Cardiac septum (tissue), 1 donor: ENCODE measurements around the gene NT5C. TPM values are rescaled to one million over a fixed set of nuclear protein-coding genes. Genes with fewer than 3 reads are reported as not detected.
A peak's percentile ranks its signal among the peaks of the same experiment; 100 is the strongest.

Experiments
- DNase-seq: peaks from one replicate; pipeline ENCODE4 v3.0.0-alpha.2; 2020; ENCODE audit warnings: low spot score
- intact Hi-C: fragments of 100-400 bp; cut with DNase I; formaldehyde crosslinking; loops from one replicate; pipeline ENCODE4 v1.14.0; 2022
- total RNA-seq: library from RNA; stranded (reverse); fragmentation: NEBNext Ultra II Directional; extraction: Animal tissue kit (Norgen Biotek cat#: 25700); gene quantifications from one replicate; pipeline ENCODE4 v1.2.1, GENCODE V29; 2021
- donor health status: DM: no; HTN: no; CAD: no.

NT5C gene
- total RNA-seq, 1 donor from 2014 or later: 27.7 TPM

DNA sequence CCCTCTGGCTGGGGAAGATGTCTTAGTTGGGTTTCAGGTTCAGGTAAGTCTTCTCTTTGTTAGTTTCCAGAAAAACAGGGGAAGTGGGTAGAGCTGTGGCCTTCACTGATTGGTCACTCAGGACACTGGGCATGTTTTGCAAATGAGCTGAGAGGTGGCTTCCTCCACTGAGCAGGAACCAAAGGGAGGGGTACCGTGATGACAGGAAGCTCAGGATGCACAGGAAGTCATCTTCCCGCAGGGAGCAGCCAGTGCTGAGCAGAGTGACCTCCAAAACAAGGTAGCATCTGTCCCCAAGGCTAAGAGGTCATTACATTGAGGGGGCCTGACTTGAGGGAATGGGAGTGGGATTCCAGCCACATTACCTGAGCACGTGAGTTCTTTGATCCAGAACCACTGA, 5.6 kb downstream of the NT5C start:
- peak; percentile 87 for DNase-seq
- intact Hi-C loops: no loop called here

DNA sequence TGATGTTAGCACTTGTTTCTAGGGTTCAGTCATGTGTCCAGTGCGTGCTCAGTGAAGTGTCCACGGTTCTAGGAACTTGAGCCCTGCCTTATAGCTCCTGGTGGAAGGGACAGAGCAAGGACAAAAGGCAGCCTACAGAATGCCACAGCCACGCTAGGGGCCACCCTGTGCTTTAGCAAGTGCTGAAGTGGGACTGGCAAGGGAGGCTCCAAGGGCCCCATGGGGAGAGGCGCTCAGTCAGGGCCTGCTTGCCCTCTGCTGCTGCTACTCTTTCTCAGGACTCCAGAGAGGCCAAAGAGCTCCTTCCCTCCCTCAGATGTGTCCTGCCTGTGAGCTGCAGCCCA, 6.8 kb downstream of the NT5C start:
- intact Hi-C loops: no loop called here

DNA sequence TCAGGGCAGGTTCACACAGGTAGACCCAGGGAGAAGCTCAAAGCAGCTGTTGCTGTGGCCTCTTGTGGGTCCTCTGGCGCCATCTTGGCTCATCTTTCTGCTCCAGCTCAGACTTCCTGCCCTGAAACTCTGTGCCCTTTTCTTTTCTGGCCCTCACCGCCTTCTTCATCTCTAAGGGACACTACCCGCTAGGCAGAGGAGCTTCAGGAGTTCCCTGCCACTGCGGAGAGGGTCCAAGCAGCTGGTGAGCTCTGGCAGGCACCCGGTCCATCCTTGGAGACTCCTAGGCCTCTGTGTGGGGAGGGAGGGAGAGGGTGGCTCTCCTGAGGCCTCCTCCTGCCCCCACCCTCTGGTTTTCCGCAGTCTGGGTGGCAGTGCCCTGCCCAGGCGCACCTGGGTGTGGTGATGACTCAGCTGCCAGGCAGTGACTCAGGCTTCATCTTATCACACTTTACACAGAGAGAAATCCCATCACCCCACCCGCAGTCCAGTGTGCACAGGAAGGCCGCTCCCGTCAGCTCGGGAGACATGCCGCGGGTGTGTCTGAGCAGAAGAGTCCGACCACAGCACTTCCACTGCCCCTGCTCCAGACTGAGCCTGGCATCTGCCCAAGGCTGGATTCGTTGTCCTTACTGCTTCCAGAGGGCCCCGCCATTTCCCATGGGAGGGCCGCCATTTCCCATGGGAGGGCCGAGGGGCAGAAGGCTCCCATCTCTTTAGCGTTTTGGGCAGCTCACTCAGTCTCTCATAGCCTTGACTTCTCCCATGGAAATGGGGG, 7.3 kb downstream of the NT5C start:
- intact Hi-C loops: no loop called here
- DNase-seq: peak; percentile 93

More for the DNA sequence above, 6.8 kb downstream of the NT5C start:
- DNase-seq: no peak

DNA sequence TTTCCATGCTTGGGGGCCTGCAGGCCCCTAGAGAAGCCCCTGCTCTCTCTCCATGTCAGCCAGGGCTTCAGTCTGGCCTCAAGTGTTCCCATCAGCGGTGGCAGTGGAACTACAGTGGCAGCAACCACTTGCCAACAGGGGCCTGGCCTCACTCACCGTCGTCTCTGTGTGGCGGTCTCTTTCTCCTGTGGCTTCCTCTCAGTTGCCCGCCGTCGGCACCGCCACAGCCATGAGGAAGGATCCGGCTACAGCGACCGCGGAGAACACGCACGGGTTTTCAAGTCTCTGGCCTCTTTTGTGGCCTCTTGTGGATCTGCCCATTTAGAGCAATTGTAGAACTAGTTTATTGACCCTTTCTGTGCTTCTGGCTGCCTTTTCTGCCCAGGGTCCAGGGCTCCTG, 13.2 kb downstream of the NT5C start:
- no peak for DNase-seq
- intact Hi-C loops: loop anchor here (5.0 kb wide), 1 partner anchor 54 kb away; no protein-coding TSS in a partner anchor

DNA sequence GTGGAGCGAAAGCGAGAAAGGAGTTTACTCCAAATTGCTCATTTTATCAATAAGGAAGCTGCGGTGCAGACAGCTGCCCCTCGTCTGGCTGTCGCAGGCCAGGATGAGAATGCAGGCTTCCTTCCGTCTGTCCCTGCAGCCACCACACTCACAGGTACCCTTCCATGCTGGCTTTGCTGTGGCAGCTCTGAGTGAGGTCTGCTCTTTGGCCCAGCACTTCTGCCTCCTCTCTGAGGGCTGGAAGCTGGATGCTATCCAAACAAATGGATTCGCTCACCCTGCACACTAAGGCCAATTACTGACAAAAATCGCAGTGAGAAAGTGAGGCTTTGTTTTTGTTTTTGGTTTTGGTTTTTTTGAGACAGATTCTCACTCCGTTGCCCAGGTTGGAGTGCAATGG, 14.8 kb downstream of the NT5C start:
- intact Hi-C loops: loop anchor here (5.0 kb wide), 1 partner anchor 56 kb away; no protein-coding TSS in a partner anchor
- no peak for DNase-seq

DNA sequence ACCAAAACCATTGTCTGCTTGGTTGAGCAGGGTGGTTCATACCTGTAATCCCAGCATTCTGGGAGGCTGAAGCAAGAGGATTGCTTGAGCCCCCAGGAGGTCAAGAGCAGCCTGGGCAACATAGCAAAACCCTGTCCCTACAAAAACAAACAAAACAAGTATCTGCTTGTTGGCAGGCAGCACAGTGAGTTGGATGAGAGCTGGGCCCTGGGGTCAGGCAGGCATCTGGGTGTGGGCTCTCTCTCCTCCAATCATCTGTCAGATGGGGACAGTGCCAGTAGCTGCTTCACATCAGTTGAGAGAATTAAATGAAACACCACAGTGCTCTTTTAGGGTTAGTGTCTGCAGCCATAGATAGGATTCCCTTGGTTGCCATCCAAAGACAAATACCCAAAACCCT, 16.0 kb downstream of the NT5C start:
- intact Hi-C loops: loop anchor here (2.0 to 5.0 kb wide), 2 partner anchors 57 to 85 kb away; no protein-coding TSS in a partner anchor
- DNase-seq: no peak

DNA sequence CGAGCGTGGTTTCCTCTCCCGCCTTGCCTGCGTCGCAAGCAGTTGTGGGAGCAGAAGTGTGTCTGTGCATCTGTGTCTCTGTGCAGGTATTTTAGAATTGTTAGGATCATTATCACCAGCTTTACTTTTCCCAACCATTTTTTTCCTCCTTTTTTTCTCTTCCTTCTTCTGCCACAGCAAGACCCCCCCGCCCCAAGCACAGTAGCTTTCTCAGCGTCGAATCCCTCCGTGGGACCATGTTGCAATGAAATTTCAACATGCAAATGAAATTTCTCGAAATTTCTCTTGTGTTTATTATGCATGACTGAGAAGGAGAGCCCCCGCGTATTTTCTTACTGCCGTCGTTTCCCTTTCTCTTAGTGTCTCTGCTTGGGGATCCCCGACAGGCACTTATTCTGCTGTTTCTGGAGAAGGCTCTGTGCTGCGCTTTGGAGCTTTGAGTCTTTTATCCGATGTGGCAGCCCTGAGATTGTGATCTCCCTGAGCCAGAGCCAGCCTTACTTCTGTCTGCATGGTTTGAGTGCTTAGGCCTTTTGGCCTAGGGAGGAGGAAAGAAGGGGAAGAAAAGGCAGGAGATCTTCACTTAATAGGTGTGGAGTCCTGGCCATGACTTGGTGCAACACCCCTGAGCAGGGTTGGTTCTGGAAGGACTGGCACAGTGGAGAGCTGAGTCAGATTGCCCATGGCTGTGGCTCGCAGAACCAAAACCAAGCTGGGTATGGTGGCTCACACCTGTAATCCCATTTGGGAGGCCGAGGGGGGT, 16.8 kb downstream of the NT5C start:
- intact Hi-C loops: loop anchor here (2.0 to 5.0 kb wide), 4 partner anchors 38 to 152 kb away; partner anchors contain the start of gene JPT1
- DNase-seq: no peak

DNA sequence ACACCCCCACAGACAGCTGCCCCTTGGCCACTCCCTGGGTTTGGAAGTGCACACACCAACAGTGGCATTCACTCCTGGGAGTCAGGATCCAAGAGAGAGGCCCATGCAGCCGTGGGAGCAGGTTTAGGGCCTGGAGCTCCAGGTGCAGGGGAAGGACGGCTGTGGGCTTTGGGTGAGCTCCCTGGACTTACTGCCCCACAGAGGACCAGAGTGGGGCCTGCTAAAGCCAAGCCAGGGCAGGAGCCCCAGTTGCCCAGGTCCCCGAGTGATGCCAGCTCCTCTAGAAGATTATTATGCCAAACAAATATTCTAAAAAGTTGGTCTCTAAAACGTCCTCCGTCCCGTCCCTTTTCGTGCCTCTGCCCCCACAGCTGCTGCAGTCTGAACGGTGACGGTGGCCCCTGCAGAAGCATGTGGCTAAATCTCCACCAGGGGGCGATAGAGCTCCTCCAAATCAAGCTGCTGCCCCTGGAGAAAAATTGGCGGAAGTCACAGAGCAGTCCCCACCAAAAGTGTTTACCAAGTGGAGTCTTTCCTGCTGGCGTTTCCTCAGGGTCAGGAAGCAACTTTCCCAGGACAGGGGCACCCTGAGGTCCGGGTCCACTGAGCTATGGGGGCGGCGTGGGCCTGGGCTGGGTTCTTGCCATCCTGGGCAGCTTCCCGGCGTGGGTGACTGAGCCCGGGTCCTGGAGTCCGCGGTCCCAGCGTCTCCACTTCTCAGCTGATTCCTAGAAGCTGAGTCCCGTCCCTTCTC, 17.6 kb downstream of the NT5C start:
- peak; percentile 93 for DNase-seq
- intact Hi-C loops: loop anchor here (2.0 to 5.0 kb wide), 3 partner anchors 38 to 152 kb away; partner anchors contain the start of gene JPT1

DNA sequence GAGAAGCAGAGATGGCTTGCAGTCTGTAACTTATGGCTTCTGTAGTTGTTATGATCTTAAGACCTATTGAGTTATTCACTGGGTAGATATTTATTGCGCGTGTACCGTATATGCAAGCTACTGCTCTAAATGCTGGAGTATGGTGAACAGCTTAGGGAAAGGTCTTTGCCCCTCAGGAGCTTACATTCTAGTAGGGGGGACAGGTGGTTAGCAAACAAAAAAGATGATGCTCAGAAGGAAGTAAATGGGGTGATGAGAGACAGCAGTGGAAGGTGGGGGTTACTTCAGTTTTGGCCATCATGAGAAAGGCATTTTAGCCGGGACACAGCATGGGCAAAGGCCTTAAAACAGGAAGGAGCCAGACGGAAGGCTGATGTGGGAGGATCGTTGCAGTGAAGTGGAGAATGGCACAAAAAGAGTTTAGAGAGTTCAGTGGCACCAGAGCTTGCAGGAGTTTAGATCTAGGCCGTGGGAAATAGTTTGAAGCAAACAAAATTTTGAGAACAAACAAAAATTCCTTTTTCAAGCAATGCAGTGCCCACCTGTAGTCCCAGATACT, 19.7 kb downstream of the NT5C start:
- no peak for DNase-seq
- intact Hi-C loops: loop anchor here (5.0 kb wide), 2 partner anchors 40 to 150 kb away; partner anchors contain the start of gene JPT1

DNA sequence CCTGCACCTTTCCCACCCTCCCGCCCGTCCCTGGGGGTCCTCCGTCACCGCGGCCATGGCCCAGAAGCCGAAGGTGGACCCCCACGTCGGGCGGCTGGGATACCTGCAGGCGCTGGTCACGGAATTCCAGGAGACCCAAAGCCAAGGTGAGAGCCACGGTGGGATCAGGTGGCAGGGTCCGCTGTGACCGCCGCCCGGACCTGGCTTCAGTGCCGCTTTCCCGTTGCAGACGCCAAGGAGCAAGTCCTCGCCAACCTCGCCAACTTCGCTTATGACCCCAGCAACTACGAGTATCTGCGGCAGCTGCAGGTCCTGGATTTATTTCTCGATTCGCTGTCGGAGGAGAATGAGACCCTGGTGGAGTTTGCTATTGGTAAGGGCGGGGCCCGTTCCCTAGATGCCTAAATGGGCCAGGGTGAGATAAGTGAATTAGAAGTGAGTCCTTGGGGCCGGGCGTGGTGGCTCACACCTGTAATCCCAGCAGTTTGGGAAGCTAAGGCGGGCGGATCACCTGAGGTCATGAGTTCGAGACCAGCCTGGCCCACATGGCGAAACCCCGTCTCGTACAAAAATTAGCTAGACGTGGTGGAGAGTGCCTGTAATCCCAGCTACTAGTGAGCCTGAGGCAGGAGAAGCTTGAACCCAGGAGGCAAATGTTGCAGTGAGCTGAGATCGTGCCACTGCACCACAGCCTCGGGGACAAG, 21.2 kb downstream of the NT5C start:
- intact Hi-C loops: loop anchor here (5.0 kb wide), 2 partner anchors 42 to 148 kb away; partner anchors contain the start of gene JPT1

DNA sequence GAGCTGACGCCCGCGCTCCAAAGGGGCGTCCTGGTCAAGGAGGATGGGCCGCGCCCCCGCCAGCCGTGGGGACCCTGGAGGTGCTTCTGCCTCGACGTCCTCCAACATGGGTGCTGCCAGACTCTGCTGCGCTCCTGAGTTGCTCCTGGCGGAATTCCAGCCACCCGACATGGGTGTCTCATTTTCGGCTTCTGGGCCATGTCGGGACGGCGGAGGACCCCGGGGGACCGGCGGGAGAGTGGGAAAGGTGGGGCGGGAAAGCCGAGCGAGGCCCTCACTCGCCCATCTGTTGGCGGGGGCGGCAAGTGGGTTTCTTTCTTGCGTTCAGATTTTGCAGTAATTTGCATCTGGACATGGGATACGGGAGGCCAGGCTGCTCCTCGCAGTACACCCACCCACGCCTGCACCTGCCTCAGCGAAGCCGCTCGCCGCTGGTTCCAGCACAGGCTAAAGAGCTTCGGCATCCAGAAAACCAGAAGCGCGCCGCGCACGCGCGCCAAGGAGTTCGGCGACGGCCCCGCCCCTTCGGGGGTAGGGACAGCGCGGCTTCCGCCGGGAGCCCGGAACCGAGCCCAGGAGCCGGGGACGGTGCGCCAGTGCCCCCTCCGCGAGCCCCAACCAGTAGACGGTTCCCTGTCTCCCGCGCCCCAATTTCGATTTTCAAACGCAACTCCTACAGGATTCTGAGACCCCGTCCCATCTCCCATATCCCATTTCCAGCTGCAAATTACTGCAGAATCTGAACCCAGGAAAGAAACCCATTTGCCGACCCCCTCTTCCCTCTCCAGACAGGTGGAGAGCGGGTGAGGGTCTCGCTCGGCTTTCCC, 21.9 kb downstream of the NT5C start, which contains the start of gene ARMC7:
Gene ARMC7 (plus strand): TSS at position 563 of the 827 bp plus-strand sequence. CDS start 320 bp downstream, outside the sequence.
- intact Hi-C loops: loop anchor here (5.0 kb wide), 2 partner anchors 43 to 147 kb away; partner anchors contain the start of gene JPT1
- DNase-seq: peak; percentile 97

More for the DNA sequence above, 21.2 kb downstream of the NT5C start:
- DNase-seq: no peak

DNA sequence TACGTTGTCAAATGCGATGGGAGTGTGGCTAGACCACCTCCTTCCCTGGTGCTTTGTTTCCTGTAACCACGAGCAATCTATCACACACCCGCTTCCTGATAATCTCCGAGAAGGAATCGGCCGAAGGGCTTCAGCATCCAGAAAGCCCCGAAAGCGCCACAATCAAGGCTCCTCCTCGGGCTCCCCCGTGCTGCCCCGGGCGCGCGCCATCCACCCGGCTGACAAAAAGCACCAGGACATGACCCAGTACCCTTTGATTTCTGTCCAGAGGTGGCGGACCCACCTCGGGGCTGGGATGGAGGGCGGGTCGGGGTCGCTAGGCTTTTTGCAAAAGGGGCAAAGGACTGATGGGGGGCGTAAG, 22.5 kb downstream of the NT5C start:
- intact Hi-C loops: no loop called here

DNA sequence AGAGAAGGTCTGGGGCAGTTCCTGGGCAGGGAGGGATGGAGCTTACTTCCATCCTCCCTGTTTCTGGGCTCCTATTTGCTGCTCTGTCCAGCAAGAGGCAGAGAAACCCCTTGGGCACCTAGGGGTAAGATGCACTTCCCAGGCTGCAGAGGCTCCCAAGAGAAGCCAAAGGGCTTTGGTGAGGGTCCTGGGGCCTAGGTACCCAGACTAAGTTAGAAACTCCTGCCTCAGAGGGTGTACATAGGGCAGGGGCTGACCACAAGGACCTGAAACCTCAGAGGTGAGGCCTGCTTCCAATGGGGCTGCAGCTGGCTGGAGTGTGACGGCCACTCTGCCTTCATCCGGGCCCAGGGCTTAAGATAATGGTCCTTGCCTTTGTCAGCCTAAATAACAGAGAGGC, 23.3 kb downstream of the NT5C start:
- DNase-seq: no peak
- intact Hi-C loops: no loop called here

More for the DNA sequence above, 22.5 kb downstream of the NT5C start:
- DNase-seq: no peak

DNA sequence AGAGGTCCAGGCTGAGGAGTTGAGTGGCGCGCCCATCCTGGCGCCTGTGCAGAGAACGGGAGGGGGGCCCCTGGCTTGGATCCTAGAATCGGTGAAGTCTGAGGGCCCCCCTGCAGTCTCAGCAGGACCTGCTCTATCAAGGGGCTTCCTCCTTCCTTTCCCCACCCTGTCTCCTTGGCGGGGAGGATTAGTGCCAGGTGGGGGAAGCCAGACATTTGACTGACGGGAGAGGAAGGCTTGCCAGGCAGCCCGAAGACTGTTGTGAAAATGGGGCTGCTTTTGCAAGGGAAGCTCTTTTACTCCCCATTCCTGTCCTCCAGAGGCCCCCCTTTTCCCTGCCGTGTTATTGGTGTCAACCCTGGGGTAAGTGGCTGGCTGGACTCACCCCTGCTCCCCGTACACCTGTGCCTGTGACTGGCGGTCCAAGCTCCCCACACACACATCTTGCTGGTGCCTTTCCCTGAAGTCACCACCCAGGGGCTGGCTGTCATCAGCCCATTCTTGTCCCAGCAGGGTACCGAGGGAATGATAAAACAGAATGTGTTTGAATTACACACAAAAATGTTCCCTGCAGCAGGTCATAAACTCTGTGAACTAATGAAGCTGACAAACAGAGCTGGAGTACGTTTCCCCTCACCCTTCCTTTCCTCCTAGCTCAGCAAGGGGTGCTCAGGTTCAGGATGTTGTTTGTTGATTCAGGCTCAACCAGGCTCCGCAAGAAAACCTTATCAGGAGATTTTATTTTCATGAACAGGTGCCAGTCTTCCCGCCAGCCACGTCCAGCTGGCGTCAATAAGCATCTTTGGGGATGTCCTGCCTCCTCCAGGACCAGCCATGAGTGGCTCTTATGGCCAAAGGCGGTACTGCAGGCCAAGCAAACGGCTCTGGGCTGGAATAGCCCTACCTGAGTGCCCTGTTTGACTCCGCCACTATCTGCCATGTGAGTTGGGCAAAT, 26.1 kb downstream of the NT5C start:
- DNase-seq: no peak
- intact Hi-C loops: no loop called here

DNA sequence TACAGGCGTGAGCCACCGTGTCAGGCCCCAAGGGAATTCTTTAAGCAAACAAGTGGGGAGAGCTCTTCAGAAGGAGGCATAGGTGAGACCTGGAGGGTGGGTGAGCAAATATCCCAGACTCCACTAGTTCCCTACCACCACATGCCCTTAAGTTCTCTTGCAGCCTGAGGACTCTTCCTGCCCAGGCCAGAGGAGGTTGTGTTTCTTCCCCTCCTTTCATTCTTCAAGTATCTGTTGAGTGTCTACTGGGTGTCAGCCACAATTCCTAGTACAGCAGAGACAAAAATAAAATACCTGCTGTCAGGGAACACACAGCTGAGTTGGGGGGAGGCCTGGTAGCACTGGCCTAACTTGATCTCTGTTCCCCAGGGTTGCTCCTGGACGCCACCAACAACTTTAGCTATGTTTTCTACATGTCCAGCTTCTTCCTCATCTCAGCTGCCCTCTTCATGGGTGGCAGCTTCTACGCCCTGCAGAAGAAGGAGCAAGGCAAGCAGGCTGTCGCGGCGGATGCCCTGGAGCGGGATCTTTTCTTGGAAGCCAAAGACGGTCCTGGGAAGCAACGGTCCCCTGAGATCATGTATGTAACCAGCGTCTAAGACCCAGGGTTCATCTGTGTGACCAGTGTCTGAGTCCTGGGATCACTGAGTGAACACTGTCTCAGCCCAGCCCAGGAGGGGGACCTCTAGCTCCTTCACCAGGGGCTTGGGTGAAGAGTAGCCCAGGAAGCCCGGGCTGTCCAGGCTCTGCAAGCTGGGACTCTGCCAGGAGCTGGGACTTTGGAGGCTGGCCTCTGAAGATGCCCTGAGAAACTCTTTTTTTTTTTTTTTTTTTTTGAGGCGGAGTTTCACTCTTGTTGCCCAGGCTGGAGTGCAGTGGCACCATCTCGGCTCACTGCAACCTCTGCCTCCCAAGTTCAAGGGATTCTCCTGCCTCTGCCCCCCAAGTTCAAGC, 27.7 kb downstream of the NT5C start:
- no peak for DNase-seq
- intact Hi-C loops: no loop called here

DNA sequence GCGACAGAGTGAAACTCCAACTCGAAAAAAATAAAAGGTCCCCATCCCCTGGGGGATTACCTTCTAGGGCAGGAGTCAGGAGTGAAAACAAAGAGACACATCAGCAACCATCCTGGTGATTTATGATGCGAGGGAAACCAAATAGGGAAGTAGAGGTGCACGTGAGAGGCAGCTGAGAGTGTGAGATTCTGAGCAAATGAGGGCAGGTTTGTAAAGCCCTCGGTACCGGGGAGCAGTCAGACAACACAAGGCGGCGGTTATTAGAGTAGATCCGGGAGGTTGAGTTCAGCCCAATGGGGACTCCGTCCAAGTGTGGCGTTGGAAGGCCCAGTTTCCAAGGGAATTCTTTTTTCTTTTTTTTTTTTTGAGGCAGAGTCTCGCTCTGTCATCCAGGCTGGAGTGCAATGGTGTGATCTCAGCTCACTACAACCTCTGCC, 29.1 kb downstream of the NT5C start:
- DNase-seq: no peak
- intact Hi-C loops: no loop called here
